ENCODE measurements around the gene NPL. TPM values are rescaled to one million over a fixed set of nuclear protein-coding genes. Genes with fewer than 3 reads are reported as not detected.

NPL gene
- total RNA-seq, 1 donor from 2014 or later = 2.1 TPM

GRCh38 chr1:182754543-182755314 is 34.8 kb upstream of the NPL start:
- Histone ChIP-seq H3K27ac (no peak overlapping the region), H3K4me1 (no peaks in the 10 kb centered on the region), H3K4me3 (no peak overlapping the region), H3K36me3 (no peaks in the 10 kb centered on the region), H3K9me3 (no peaks in the 10 kb centered on the region), H3K27me3 (no peaks in the 10 kb centered on the region)
- no peak for DNase-seq (ENCODE audit: low spot score in 2 of 2)
- TF ChIP-seq CTCF (IDR thresholded peaks at IDR 0.05) = no peak
- intact Hi-C loops (cut with DNase I) = no loop called here

- H3K4me1 ChIP-seq = no peaks in the 10 kb centered on the region
- TF ChIP-seq CTCF (IDR thresholded peaks at IDR 0.05) = no peak
- no peak for DNase-seq (ENCODE audit: low spot score in 2 of 2)
- no peaks in the 10 kb centered on the region for H3K9me3 ChIP-seq
- no peaks in the 10 kb centered on the region for H3K36me3 ChIP-seq
- intact Hi-C loops (cut with DNase I) = no loop called here
- no peaks in the 10 kb centered on the region for H3K27me3 ChIP-seq
- no peak overlapping the region for H3K4me3 ChIP-seq
- no peak overlapping the region for H3K27ac ChIP-seq
These were observed 33.9 kb upstream of the NPL start for GRCh38 chr1:182755632-182756031.

- H3K27me3 ChIP-seq = no peaks in the 10 kb centered on the region
- no peak overlapping the region for H3K4me3 ChIP-seq
- no peak overlapping the region for H3K27ac ChIP-seq
- H3K4me1 ChIP-seq = no peaks in the 10 kb centered on the region
- H3K9me3 ChIP-seq = no peaks in the 10 kb centered on the region
- TF ChIP-seq CTCF (IDR thresholded peaks at IDR 0.05) = no peak
- intact Hi-C loops (cut with DNase I) = no loop called here
- no peak for DNase-seq (ENCODE audit: low spot score in 2 of 2)
- no peaks in the 10 kb centered on the region for H3K36me3 ChIP-seq
These were observed 33.1 kb upstream of the NPL start for GRCh38 chr1:182756423-182756822.

GRCh38 chr1:182761396-182762395 is 27.9 kb upstream of the NPL start:
- intact Hi-C loops (cut with DNase I) = no loop called here

GRCh38 chr1:182762536-182762935 is 27.0 kb upstream of the NPL start:
- no peak for DNase-seq (ENCODE audit: low spot score in 2 of 2)
- Histone ChIP-seq H3K9me3 (no peaks in the 10 kb centered on the region), H3K36me3 (no peaks in the 10 kb centered on the region), H3K4me1 (no peaks in the 10 kb centered on the region), H3K4me3 (no peak overlapping the region), H3K27me3 (no peaks in the 10 kb centered on the region), H3K27ac (no peak overlapping the region)
- no peak for TF ChIP-seq CTCF (IDR thresholded peaks at IDR 0.05)
- intact Hi-C loops (cut with DNase I) = no loop called here

More at GRCh38 chr1:182761396-182762395, 27.9 kb upstream of the NPL start:
- no peaks in the 10 kb centered on the region for H3K36me3 ChIP-seq
- H3K9me3 ChIP-seq = no peaks in the 10 kb centered on the region
- TF ChIP-seq CTCF (IDR thresholded peaks at IDR 0.05) = no peak
- H3K27me3 ChIP-seq = no peaks in the 10 kb centered on the region
- H3K4me3 ChIP-seq = no peak overlapping the region
- DNase-seq (ENCODE audit: low spot score in 2 of 2) = no peak
- H3K27ac ChIP-seq = no peak overlapping the region
- no peaks in the 10 kb centered on the region for H3K4me1 ChIP-seq

Data from ascending aorta (tissue), 2 donors.